CD4-positive, alpha-beta T cell treated with Interleukin-21 for 1 hour (primary cell): ENCODE results near the gene CCDC192.

ENCODE experiments used
- DNase-seq: peaks from one replicate; pipeline ENCODE4 v3.0.0-alpha.2; 2020

Gene CCDC192

GRCh38 chr5:127963233-127963632 is 260.0 kb downstream of the CCDC192 start:
- no peak for DNase-seq

GRCh38 chr5:127963931-127964330 is 260.7 kb downstream of the CCDC192 start:
- DNase-seq: no peak

GRCh38 chr5:127967323-127967982 is 264.3 kb downstream of the CCDC192 start:
- no peak for DNase-seq

GRCh38 chr5:127967983-127968592 is 264.9 kb downstream of the CCDC192 start:
- no peak for DNase-seq

- DNase-seq: no peak
Observed at GRCh38 chr5:127969002-127969401, 265.8 kb downstream of the CCDC192 start.

GRCh38 chr5:127969651-127970050 is 266.5 kb downstream of the CCDC192 start:
- DNase-seq: no peak

GRCh38 chr5:127970081-127970480 is 266.9 kb downstream of the CCDC192 start:
- no peak for DNase-seq

- DNase-seq: no peak
Observed at GRCh38 chr5:127970854-127971425, 267.7 kb downstream of the CCDC192 start.

GRCh38 chr5:127975961-127976360 is 272.8 kb downstream of the CCDC192 start:
- DNase-seq: no peak

GRCh38 chr5:127976525-127976924 is 273.3 kb downstream of the CCDC192 start:
- no peak for DNase-seq

GRCh38 chr5:127976991-127977717 is 274.0 kb downstream of the CCDC192 start:
- no peak for DNase-seq

GRCh38 chr5:127978738-127979300 is 275.6 kb downstream of the CCDC192 start:
- DNase-seq: no peak

- no peak for DNase-seq
Observed at GRCh38 chr5:127979475-127979874, 276.3 kb downstream of the CCDC192 start.

- DNase-seq: no peak
Observed at GRCh38 chr5:127980843-127981242, 277.7 kb downstream of the CCDC192 start.

- DNase-seq: no peak
Observed at GRCh38 chr5:127981498-127981897, 278.3 kb downstream of the CCDC192 start.

- DNase-seq: no peak
Observed at GRCh38 chr5:127985811-127986325, 282.7 kb downstream of the CCDC192 start.

- DNase-seq: no peak
Observed at GRCh38 chr5:127987354-127988145, 284.4 kb downstream of the CCDC192 start.

GRCh38 chr5:127988146-127988760 is 285.1 kb downstream of the CCDC192 start:
- no peak for DNase-seq
